ENCODE measurements around the gene DDRGK1.

The DDRGK1 gene

GRCh38 chr20:3239867-3240775 lies 35.6 kb upstream of the DDRGK1 start:
- peak overlapping the region; percentile 38 for H3K4me3 ChIP-seq (ENCODE audit: low read length)
- TF ChIP-seq CTCF (conservative IDR thresholded peaks at IDR 0.05; ENCODE audit: low read depth, low read length) = no peak
- DNase-seq (ENCODE audit: low read depth) = no peak

- no peak for DNase-seq (ENCODE audit: low read depth)
- peak within 1 kb of the TSS; percentile 39 for H3K4me3 ChIP-seq (ENCODE audit: low read length)
- no peak for TF ChIP-seq CTCF (conservative IDR thresholded peaks at IDR 0.05; ENCODE audit: low read depth, low read length)
These were observed 34.8 kb upstream of the DDRGK1 start, which contains the start of gene SLC4A11 for GRCh38 chr20:3239026-3239866. Gene SLC4A11, minus strand, starts transcription at chr20:3239190. Its CDS starts 53 bp downstream, at chr20:3239137.

- H3K4me3 ChIP-seq (ENCODE audit: low read length) = peak overlapping the region; percentile 39
- no peak for DNase-seq (ENCODE audit: low read depth)
- no peak for TF ChIP-seq CTCF (conservative IDR thresholded peaks at IDR 0.05; ENCODE audit: low read depth, low read length)
These were observed 34.1 kb upstream of the DDRGK1 start for GRCh38 chr20:3238616-3239025.

- TF ChIP-seq CTCF (conservative IDR thresholded peaks at IDR 0.05; ENCODE audit: low read depth, low read length) = no peak
- DNase-seq (ENCODE audit: low read depth) = no peak
- H3K4me3 ChIP-seq (ENCODE audit: low read length) = peak overlapping the region; percentile 39
These were observed 33.6 kb upstream of the DDRGK1 start for GRCh38 chr20:3237958-3238615.

GRCh38 chr20:3237011-3237957 lies 32.8 kb upstream of the DDRGK1 start:
- no peak overlapping the region for H3K4me3 ChIP-seq (ENCODE audit: low read length)
- TF ChIP-seq CTCF (conservative IDR thresholded peaks at IDR 0.05; ENCODE audit: low read depth, low read length) = no peak
- DNase-seq (ENCODE audit: low read depth) = no peak
